HEK293 (cell line): ENCODE data around the gene ENOSF1.
A peak's percentile ranks its signal among the peaks of the same experiment; 100 is the strongest.

Experiments
- CTCF ChIA-PET: fragments of 350-600 bp; formaldehyde crosslinking; extraction: SDS; loops from one replicate; lab custom pipeline; 2021; ENCODE audit warnings: antibody characterized with exemption; lab: Yijun Ruan, JAX
- POLR2A ChIA-PET: fragments of 300-600 bp; formaldehyde crosslinking; extraction: SDS; loops from one replicate; lab custom pipeline; 2020; ENCODE audit warnings: antibody characterized with exemption, inconsistent platforms; lab: Yijun Ruan, JAX
- H3K27ac ChIP-seq: fragments of 200-500 bp; sonication (Bioruptor generic); 2 replicates; pipeline ENCODE4 v1.5.1; 2014; ENCODE audit warnings: low read depth, low read length, control low read depth, inconsistent platforms; ENCODE audit errors: extremely low read depth
- H3K36me3 ChIP-seq, 2 experiments: fragments of 200-500 bp in 1 of 2; sonication (Bioruptor generic) in 1 of 2; 1 replicate in 1 of 2; 2 replicates in 1 of 2; pipeline ENCODE4 v1.5.1; 2014 to 2017; ENCODE audit warnings: inconsistent platforms in 2 of 2, low read length in 2 of 2; ENCODE audit not compliant: control insufficient read depth in 2 of 2, insufficient read depth in 1 of 2
- H3K4me1 ChIP-seq: fragments of 200-500 bp; sonication (Bioruptor generic); 2 replicates; pipeline ENCODE4 v1.5.1; 2014; ENCODE audit warnings: mild to moderate bottlenecking, low read length, inconsistent platforms; ENCODE audit not compliant: control insufficient read depth, insufficient read depth
- H3K4me3 ChIP-seq: 2 replicates; pipeline ENCODE4 v1.5.1; 2011; ENCODE audit warnings: low read depth, mild to moderate bottlenecking, control low read depth, low read length, moderate library complexity
- H3K9me3 ChIP-seq: fragments of 200-500 bp; sonication (Bioruptor generic); 2 replicates; pipeline ENCODE4 v1.5.1; 2014; ENCODE audit warnings: low read depth, low read length, inconsistent platforms; ENCODE audit not compliant: control insufficient read depth, insufficient read depth
- BCL11B ChIP-seq: fragments of 450-650 bp; formaldehyde crosslinking; IDR thresholded peaks from 2 replicates; pipeline ENCODE4 v1.5.1; 2016; ENCODE audit warnings: low read depth, missing biosample characterization, missing genetic modification characterization
- EGR2 ChIP-seq: fragments of 450-650 bp; formaldehyde crosslinking; IDR thresholded peaks from 2 replicates; pipeline ENCODE4 v1.5.1; 2016; ENCODE audit warnings: low read depth, missing biosample characterization, missing genetic modification characterization
- KLF7 ChIP-seq: fragments of 450-650 bp; formaldehyde crosslinking; IDR thresholded peaks from 2 replicates; pipeline ENCODE4 v1.5.1; 2016; ENCODE audit warnings: missing biosample characterization, missing genetic modification characterization, borderline replicate concordance
- SCRT1 ChIP-seq: fragments of 450-650 bp; formaldehyde crosslinking; IDR thresholded peaks from 2 replicates; pipeline ENCODE4 v1.5.1; 2016; ENCODE audit warnings: missing biosample characterization, missing genetic modification characterization, borderline replicate concordance
- SCRT2 ChIP-seq: fragments of 450-650 bp; formaldehyde crosslinking; IDR thresholded peaks from 2 replicates; pipeline ENCODE4 v1.5.1; 2016; ENCODE audit warnings: missing biosample characterization, missing genetic modification characterization
- ZBTB17 ChIP-seq: fragments of 450-650 bp; formaldehyde crosslinking; IDR thresholded peaks from 2 replicates; pipeline ENCODE4 v1.5.1; 2016; ENCODE audit warnings: missing biosample characterization, missing genetic modification characterization
- ZFP41 ChIP-seq: fragments of 450-650 bp; formaldehyde crosslinking; IDR thresholded peaks from 2 replicates; pipeline ENCODE4 v1.5.1; 2016; ENCODE audit warnings: missing biosample characterization, missing genetic modification characterization, borderline replicate concordance
- ZNF132 ChIP-seq: fragments of 450-650 bp; formaldehyde crosslinking; IDR thresholded peaks from 2 replicates; pipeline ENCODE4 v1.5.1; 2017; ENCODE audit warnings: missing biosample characterization, missing genetic modification characterization, borderline replicate concordance
- ZNF2 ChIP-seq: fragments of 450-650 bp; formaldehyde crosslinking; IDR thresholded peaks from 2 replicates; pipeline ENCODE4 v1.5.1; 2016; ENCODE audit warnings: missing biosample characterization, missing genetic modification characterization
- ZNF223 ChIP-seq: fragments of 450-650 bp; formaldehyde crosslinking; IDR thresholded peaks from 2 replicates; pipeline ENCODE4 v1.5.1; 2016; ENCODE audit warnings: missing biosample characterization, missing genetic modification characterization
- ZNF23 ChIP-seq: fragments of 450-650 bp; formaldehyde crosslinking; IDR thresholded peaks from 2 replicates; pipeline ENCODE4 v1.5.1; 2016; ENCODE audit warnings: missing biosample characterization, missing genetic modification characterization, borderline replicate concordance
- ZNF354C ChIP-seq: fragments of 450-650 bp; formaldehyde crosslinking; IDR thresholded peaks from 2 replicates; pipeline ENCODE4 v1.5.1; 2016; ENCODE audit warnings: missing biosample characterization, missing genetic modification characterization, low read depth, borderline replicate concordance
- ZNF561 ChIP-seq: fragments of 450-650 bp; IDR thresholded peaks from 2 replicates; pipeline ENCODE4 v1.5.1; 2018; ENCODE audit warnings: missing biosample characterization, missing genetic modification characterization, borderline replicate concordance
- ZNF660 ChIP-seq: fragments of 450-650 bp; IDR thresholded peaks from 2 replicates; pipeline ENCODE4 v1.5.1; 2018; ENCODE audit warnings: missing biosample characterization, mild to moderate bottlenecking, missing genetic modification characterization
- ZNF785 ChIP-seq: fragments of 450-650 bp; formaldehyde crosslinking; IDR thresholded peaks from 2 replicates; pipeline ENCODE4 v1.5.1; 2016; ENCODE audit warnings: missing biosample characterization, missing genetic modification characterization
- ZNF843 ChIP-seq: fragments of 450-650 bp; formaldehyde crosslinking; IDR thresholded peaks from 2 replicates; pipeline ENCODE4 v1.5.1; 2016; ENCODE audit warnings: missing biosample characterization, missing genetic modification characterization
- TF ChIP-seq, protein P1 (sequence below): fragments of 450-650 bp; formaldehyde crosslinking; IDR thresholded peaks from 2 replicates; pipeline ENCODE4; 2016; ENCODE audit warnings: missing biosample characterization, missing genetic modification characterization
- TF ChIP-seq, protein P2 (sequence below): fragments of 450-650 bp; formaldehyde crosslinking; IDR thresholded peaks from 2 replicates; pipeline ENCODE4 v1.5.1; 2016; ENCODE audit warnings: missing biosample characterization, missing genetic modification characterization
- TF ChIP-seq, protein P3 (sequence below): fragments of 450-650 bp; formaldehyde crosslinking; IDR thresholded peaks from 2 replicates; pipeline ENCODE4 v1.5.1; 2016; ENCODE audit warnings: missing biosample characterization, missing genetic modification characterization

Gene ENOSF1

DNA sequence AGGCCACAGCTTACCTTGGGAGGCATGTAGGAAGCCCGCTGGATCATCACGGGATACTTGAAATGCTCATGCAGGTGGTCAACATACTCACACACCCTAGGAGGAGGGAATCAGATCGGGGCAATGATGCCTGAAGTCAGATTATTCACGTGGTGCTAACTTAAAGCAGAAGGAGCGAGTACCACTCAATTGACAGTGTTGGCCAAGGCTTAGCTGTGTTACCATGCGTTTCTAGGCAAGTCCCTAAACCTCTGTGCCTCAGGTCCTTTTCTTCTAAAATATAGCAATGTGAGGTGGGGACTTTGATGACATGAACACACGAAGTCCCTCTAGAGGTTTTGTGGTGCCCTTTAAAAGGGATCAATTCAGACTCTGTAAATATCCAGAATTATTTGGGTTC lies 37.1 kb downstream of the ENOSF1 start (continued):
- TF ChIP-seq, protein P1, sequence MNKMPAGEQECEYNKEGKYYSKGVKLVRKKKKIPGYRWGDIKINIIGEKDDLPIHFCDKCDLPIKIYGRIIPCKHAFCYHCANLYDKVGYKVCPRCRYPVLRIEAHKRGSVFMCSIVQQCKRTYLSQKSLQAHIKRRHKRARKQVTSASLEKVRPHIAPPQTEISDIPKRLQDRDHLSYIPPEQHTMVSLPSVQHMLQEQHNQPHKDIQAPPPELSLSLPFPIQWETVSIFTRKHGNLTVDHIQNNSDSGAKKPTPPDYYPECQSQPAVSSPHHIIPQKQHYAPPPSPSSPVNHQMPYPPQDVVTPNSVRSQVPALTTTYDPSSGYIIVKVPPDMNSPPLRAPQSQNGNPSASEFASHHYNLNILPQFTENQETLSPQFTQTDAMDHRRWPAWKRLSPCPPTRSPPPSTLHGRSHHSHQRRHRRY (tag by site-specific recombination) = no peak
- no peak for TF ChIP-seq ZNF354C
- no peak for TF ChIP-seq ZNF785

DNA sequence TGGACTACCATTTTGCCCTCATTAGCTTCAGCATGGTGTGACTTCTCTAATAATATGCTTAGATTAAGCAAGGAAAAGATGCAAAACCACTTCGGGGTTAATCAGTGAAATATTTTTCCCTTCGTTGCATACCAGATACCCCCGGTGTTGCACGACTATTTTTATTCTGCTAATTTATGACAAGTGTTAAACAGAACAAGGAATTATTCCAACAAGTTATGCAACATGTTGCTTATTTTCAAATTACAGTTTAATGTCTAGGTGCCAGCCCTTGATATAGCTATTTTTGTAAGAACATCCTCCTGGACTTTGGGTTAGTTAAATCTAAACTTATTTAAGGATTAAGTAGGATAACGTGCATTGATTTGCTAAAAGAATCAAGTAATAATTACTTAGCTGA lies 38.7 kb downstream of the ENOSF1 start:
- ChIA-PET POLR2A (interaction anchor here (0.7 to 1.4 kb wide), 2 partner anchors 15 to 216 kb away, joined by 3 to 5 read pairs; no protein-coding TSS in a partner anchor), CTCF (interaction anchor here (1.9 to 2.1 kb wide), 2 partner anchors 10 to 157 kb away, joined by 8 read pairs; no protein-coding TSS in a partner anchor)
- peak; percentile 77 for TF ChIP-seq SCRT2 (tag by site-specific recombination)
- peak; percentile 51; the same call in 1 of the 2 replicates for TF ChIP-seq SCRT1 (tag by site-specific recombination)
- no peak for TF ChIP-seq ZNF561 (tag by site-specific recombination)
- H3K27ac ChIP-seq = no peak overlapping the region
- peaks cover 56 to 85% of the 10 kb centered on the region in 2 experiments for H3K36me3 ChIP-seq
- H3K4me3 ChIP-seq = no peak overlapping the region
- no peaks in the 10 kb centered on the region for H3K9me3 ChIP-seq
- no peaks in the 10 kb centered on the region for H3K4me1 ChIP-seq

DNA sequence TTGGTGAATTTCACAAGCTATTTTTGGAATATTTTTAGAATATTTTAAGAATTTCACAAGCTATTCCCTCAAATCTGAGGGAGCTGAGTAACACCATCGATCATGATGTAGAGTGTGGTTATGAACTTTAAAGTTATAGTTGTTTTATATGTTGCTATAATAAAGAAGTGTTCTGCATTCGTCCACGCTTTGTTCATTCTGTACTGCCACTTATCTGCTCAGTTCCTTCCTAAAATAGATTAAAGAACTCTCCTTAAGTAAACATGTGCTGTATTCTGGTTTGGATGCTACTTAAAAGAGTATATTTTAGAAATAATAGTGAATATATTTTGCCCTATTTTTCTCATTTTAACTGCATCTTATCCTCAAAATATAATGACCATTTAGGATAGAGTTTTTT lies 39.1 kb downstream of the ENOSF1 start:
- no peak for TF ChIP-seq KLF7 (tag by site-specific recombination)
- TF ChIP-seq ZNF2 (tag by site-specific recombination) = no peak
- no peak for TF ChIP-seq ZNF23 (tag by site-specific recombination)
- TF ChIP-seq ZFP41 (tag by site-specific recombination) = no peak
- TF ChIP-seq, protein P2, sequence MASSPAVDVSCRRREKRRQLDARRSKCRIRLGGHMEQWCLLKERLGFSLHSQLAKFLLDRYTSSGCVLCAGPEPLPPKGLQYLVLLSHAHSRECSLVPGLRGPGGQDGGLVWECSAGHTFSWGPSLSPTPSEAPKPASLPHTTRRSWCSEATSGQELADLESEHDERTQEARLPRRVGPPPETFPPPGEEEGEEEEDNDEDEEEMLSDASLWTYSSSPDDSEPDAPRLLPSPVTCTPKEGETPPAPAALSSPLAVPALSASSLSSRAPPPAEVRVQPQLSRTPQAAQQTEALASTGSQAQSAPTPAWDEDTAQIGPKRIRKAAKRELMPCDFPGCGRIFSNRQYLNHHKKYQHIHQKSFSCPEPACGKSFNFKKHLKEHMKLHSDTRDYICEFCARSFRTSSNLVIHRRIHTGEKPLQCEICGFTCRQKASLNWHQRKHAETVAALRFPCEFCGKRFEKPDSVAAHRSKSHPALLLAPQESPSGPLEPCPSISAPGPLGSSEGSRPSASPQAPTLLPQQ = no peak
- TF ChIP-seq EGR2 (tag by site-specific recombination) = no peak
- TF ChIP-seq ZNF223 = no peak
- no peak for TF ChIP-seq ZNF660 (tag by site-specific recombination)
- no peak for TF ChIP-seq ZNF132 (tag by site-specific recombination)
- TF ChIP-seq ZBTB17 (tag by site-specific recombination) = no peak
- TF ChIP-seq, protein P3, sequence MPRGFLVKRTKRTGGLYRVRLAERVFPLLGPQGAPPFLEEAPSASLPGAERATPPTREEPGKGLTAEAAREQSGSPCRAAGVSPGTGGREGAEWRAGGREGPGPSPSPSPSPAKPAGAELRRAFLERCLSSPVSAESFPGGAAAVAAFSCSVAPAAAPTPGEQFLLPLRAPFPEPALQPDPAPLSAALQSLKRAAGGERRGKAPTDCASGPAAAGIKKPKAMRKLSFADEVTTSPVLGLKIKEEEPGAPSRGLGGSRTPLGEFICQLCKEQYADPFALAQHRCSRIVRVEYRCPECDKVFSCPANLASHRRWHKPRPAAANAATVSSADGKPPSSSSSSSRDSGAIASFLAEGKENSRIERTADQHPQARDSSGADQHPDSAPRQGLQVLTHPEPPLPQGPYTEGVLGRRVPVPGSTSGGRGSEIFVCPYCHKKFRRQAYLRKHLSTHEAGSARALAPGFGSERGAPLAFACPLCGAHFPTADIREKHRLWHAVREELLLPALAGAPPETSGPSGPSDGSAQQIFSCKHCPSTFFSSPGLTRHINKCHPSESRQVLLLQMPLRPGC (tag by site-specific recombination) = no peak
- TF ChIP-seq ZNF843 (tag by site-specific recombination) = no peak
- no peak for TF ChIP-seq BCL11B (tag by site-specific recombination)
- TF ChIP-seq, all 188 proteins: peak for 0
- no peaks in the 10 kb centered on the region for H3K9me3 ChIP-seq
- ChIA-PET POLR2A (interaction anchor here (0.7 to 1.4 kb wide), 2 partner anchors 15 to 216 kb away, joined by 3 to 5 read pairs; no protein-coding TSS in a partner anchor), CTCF (interaction anchor here (0.9 to 2.1 kb wide), 3 partner anchors 10 to 157 kb away, joined by 3 to 8 read pairs (median 8); no protein-coding TSS in a partner anchor)
- H3K4me3 ChIP-seq = no peak overlapping the region
- H3K4me1 ChIP-seq = no peaks in the 10 kb centered on the region
- H3K27ac ChIP-seq = no peak overlapping the region
- peaks cover 59 to 89% of the 10 kb centered on the region in 2 experiments for H3K36me3 ChIP-seq
